Limb (tissue), 2 donors: ENCODE data around the gene UBE2M.
"Not testable (repeated sequence)": the region's sequence is repeated elsewhere in the genome, so short reads cannot be mapped to it uniquely, and the experiment has no call there.

ENCODE experiments used
- DNase-seq, 2 donors: peaks; one replicate each; pipeline ENCODE4 v3.0.0-alpha.2; 2016; ENCODE audit errors: extremely low spot score in 2 of 2

The UBE2M gene

GRCh38 chr19:58542641-58543372 lies 15.6 kb downstream of the UBE2M start:
- DNase-seq: not testable (repeated sequence)

DNA sequence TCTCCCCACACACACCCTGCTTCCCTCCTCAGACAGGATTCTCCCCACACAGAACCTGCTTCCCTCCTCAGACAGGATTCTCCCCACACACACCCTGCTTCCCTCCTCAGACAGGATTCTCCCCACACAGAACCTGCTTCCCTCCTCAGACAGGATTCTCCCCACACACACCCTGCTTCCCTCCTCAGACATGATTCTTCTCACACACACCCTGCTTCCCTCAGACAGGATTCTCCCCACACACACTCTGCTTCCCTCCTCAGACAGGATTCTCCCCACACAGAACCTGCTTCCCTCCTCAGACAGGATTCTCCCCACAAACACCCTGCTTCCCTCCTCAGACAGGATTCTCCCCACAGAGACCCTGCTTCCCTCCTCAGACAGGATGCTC lies 19.2 kb downstream of the UBE2M start:
- DNase-seq: not testable (repeated sequence)

DNA sequence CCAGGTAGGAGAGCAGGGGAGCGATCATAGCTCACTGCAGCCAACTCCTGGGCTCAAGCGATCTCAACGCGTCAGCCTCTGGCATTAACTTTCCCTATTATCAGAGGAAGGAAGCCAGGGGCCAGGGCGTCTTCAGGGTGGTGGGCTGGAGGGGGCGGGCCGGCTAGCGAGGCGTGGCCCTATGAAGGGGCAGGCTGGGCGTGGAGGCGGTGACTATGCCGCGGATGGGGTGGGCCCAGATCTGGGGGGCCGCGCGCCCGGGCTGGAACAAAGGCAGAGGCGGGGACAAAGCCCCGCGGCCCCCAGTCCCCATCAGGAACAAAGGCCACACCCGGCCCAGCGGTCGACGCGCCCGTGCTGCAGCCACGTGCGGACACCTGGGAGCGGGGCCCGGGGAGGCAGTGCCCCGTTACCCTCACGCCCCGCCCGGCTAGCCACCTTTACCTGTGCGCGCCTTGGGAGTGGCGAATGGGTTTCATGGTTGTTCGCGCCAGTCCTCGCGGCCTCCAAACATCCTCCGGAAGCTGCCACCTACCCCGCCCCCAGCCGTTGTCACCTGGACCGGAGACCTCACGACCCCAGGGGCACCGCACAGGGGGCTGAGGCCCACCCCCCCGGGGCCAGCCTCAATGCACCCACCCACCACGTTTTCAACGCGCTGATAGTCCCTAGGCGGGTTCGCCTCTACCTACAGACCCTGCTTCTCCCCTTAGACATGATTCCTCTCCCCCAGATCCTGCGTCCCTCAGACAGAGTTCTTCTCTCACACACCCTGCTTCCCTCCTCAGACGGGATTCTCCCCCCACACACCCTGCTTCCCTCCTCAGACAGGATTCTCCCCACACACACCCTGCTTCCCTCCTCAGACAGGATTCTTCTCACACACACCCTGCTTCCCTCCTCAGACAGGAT lies 19.9 kb downstream of the UBE2M start:
- peak; percentile 56 to 86 for DNase-seq

GRCh38 chr19:58536852-58537798 lies 21.3 kb downstream of the UBE2M start:
- no peak for DNase-seq

DNA sequence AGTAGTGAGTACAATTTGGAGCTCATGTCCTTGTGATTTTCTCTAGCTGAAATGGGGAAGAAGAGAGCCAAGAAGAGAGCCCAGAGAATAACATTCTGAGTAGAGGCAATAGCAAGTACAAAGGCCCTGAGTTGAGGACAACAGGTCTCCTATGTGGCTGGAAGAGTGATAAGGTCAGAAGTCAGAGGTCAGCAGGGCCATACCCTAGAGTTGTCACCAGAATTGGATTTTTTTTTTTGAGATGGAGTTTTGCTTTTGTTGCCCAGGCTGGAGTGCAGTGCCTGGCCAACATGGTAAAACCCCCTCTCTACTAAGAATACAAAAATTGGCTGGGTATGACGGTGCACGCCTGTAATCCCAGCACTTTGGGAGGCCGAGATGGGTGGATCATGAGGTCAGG lies 22.6 kb downstream of the UBE2M start:
- DNase-seq: no peak

GRCh38 chr19:58531034-58531840 lies 27.2 kb downstream of the UBE2M start:
- DNase-seq: no peak

DNA sequence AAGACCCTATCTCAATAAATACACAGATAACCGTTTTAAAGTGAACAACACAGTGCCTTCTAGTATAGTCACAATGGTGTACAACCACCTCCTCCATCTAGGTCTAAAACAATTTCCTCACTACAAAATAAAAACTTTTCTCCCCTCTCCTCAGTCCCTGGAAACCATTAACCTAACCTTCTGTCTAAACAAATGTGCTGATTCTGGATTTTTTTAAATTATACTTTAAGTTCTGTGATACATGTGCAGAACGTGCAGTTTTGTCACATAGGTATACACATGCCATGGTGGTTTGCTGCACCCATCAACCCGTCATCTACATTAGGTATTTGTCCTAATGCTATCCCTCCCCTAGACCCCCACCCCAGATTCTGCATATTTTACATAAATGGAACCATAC lies 29.0 kb downstream of the UBE2M start:
- DNase-seq: no peak

DNA sequence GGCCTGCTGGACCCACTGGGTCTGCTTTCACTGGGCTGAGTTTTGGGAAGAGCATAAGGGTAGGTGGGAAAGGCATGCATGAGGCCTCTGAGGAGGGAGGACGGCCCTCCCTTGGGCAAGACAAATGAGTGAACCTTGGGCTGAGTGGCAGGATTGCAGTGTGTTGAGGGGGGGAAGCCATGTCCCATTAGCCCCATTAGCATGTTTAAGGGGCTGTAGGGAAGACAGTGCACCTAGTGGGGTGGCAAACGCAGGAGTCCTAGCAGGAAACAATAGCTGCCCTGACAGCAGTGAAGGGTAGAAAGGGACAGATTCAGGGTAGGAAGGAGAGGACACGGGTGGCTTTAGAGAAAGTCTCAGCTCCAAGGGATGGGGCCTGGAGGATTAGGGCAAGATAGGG lies 35.7 kb downstream of the UBE2M start:
- DNase-seq: no peak

GRCh38 chr19:58521651-58522050 lies 36.8 kb downstream of the UBE2M start:
- DNase-seq: no peak

DNA sequence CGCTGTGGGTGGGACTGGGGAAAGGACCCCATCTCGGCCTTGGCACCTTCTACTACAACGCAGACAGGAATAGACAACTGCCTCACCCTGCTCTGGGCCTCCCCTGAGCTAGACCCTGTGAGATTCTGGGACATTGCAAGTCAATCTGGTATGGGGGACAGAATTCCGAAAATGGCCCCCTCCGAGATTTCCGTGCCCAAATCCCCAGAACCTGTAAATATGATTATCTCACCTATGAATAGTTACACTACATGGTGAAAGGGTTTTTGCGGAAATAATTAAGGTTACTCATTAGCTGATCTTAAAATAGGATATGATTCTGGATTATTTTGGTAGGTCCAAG lies 38.2 kb downstream of the UBE2M start:
- no peak for DNase-seq

DNA sequence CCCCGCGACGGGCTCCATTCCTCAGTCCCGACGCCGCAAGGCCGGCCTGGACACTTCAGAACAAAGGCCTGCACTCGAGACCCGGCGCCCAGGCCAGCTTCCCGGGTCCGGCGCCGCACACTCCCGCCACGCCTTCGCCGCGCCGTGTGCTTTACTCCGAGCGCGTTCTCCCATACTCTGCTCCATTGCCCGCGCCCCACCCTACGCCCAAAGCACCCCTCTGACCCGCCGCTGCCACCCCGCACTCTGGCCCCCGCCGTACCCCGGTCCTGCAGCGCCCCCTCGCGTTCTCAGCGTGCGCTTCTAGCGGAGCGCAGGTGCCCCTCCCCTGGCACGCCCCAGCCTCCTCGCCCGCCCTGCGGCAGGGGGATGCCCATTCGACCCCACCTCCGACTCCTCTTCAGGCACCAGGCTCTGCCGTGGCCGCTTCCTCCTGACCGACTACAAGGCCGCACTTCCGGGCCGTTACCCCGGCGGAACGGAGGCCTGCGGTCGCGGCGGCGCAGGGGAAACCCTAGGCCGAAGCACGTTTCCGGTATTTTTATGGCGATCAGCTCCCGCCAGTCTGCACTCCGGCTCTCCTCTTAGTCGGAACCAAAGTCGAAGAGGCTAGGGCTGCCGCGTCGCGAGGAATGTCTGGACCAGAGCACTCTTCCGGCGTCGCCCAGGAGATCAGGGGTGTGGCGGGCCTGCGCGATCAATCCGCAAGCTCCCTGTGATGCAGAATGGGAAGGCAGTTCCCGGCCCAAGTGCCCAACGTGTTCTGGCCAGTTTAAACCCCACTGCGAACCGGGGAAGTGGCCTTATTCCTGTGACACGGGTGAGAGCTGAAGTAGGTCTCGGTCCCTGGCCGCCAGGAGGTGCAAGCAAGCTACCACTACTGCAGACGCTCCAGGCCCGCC lies 38.8 kb downstream of the UBE2M start, which contains the start of gene ZBTB45:
ZBTB45 (minus strand) TSS at position 456 of the 902 bp plus-strand sequence. CDS start 2,137 bp downstream, outside the sequence.
- DNase-seq: peak; percentile 94 to 96

GRCh38 chr19:58519087-58519354 lies 39.4 kb downstream of the UBE2M start:
- peak; percentile 81 for DNase-seq

DNA sequence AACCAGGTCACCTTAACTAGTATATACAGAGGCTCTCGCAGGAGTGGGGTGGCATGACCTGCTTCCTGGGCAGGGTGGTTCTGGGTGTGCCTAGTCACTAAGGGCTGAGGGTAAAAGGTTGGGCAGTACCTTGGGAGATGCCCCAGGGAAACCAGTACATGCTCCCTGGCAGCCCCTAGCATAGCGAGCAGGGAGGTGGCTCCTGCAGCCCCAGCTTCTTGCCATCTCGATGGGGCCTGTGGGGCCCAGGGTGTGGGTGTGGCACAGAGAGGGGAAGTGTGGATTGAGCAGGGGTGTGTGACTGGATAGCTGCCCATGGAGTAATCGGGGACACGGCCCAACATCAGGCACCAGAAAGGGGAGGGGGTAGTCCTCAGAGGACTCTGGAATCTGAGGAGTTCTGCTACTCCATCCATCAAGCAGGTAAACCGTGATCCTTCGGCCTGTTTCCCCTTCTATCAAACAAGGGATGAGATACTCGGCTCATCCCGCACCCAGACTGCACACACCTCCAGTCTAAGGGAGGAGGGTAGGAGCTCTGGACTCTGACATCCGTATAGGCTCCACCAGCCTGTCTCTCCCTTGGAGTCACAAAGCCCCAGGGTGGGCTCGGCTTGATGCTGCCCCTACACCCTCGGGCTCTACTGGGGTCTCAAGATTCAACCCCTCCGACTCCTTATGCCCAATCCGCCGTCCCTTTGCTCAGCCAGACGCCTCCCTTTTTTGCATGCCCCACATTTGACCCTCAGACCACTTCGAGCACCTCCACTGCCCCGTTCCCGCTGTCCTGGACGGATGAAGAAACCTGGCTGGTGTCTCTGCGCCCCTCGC lies 39.9 kb downstream of the UBE2M start:
- no peak for DNase-seq

DNA sequence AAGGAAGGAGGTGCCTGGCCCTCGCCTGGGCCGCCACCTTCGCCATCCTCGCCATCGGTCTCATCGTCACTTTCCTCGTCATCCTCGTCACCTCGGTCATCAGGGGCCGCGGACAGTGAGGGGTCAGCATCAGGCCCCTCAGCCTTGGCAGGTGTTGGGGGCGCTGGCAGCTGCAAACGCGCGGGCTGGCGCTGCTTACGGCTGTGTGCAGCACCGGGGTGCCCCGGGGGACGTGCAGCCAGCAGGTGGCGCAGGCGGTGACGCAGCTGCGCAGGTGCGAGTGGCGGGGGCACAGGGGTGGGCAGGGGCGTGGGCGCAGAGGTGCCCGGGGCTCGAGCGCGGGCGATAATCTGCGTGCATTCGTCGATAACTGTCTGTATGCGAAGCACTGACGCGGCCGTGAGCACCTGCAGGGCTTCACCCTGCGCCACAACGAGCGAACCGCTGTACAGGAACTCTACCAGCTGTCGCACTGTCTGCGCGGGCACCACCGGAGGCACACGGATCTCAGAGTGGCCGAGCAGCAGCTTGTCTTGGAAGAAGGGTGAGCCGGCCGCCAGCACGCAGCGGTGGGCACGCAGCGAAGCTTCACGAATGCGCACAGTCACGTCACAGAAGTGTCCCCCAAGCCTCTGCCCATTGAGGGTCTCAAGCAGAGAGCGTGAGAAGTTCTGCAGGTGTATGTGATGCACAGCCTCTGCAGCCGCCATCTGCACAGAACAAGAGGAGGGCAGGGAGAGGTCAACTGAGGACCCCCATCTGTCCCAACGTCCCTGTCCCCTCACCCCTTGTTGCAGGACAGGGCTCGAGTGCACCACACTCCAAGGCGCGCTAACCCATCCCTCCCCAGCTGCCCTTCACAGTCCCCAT lies 41.2 kb downstream of the UBE2M start:
- no peak for DNase-seq

DNA sequence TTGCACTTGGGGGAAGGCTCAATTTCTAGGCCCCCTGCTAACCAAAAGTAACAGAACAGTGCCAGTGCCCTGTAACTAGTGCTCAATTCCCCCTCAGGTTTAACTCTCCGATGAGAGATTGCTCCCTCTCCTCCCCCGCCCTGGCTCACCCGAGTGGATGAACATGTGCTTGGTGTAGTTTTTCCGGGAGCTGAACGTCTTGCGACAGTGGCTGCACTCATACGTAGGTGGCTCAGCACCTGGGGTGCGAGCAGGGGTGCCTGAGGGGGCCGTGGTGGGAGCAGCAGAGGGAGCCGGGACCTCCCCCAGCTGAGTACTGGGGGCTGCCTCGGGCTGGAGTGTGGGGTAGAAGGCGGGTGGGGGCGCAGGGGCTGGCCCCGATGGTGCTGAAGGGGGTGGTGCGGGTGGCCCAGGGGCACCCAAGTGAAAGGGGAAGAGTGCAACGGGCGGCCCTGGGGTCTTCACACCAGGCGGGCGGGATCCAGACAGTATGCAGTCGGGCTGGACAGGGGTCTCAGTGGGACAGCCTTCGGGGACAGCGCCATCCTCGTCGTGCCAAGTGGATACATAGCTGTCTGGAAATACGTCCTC lies 42.1 kb downstream of the UBE2M start:
- no peak for DNase-seq

GRCh38 chr19:58515259-58515658 lies 43.2 kb downstream of the UBE2M start:
- no peak for DNase-seq

DNA sequence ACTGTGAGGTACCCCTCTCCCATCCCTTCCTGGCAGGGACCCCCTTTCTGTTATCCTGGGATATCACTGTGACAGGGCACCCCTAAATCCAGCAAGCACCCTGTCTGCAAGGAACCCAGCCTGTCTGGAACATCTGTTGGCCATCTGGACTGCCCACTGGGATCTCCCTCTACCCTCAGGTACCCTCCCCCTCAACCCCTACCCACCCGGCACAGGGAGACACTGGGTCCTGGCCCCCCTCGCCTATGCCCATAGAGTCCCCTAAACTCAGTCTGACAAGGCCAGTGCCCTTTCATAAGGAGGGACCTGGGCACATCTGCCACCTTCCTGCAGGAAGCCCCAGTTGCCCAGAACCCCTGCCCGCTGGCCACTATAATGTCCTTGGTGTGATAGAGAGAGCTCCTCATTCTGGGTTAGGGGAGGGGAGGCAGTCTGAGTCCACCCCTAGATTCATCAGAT lies 43.8 kb downstream of the UBE2M start:
- no peak for DNase-seq
